Caki2 (cell line): ENCODE measurements around the gene ADAMTS2. TPM values are rescaled to one million over a fixed set of nuclear protein-coding genes. Genes with fewer than 3 reads are reported as not detected.

ENCODE experiments used
- DNase-seq: peaks from one replicate; pipeline ENCODE4 v3.0.0-alpha.2; 2015; ENCODE audit warnings: low read depth
- in situ Hi-C: cut with HindIII; loops from 2 replicates; pipeline ENCODE4 v1.10.0; 2016; ENCODE audit warnings: low sequenced_read_pairs, low pct_unique_long_range_greater_than_20kb, mixed read lengths
- total RNA-seq: library from RNA; depleted of rRNA; stranded (reverse); fragments of >200 nt; shearing (Covaris generic); gene quantifications from 2 replicates; pipeline ENCODE4 v1.2.3, GENCODE V29; 2014; ENCODE audit warnings: low replicate concordance

The ADAMTS2 gene
- total RNA-seq, 1 experiment from 2014 or later: 5.0 TPM

- in situ Hi-C loops: no loop called here
- no peak for DNase-seq
Measured at GRCh38 chr5:179127136-179128040, 217.9 kb downstream of the ADAMTS2 start.

GRCh38 chr5:179126506-179126991, 218.7 kb downstream of the ADAMTS2 start:
- in situ Hi-C loops: no loop called here
- no peak for DNase-seq

DNA sequence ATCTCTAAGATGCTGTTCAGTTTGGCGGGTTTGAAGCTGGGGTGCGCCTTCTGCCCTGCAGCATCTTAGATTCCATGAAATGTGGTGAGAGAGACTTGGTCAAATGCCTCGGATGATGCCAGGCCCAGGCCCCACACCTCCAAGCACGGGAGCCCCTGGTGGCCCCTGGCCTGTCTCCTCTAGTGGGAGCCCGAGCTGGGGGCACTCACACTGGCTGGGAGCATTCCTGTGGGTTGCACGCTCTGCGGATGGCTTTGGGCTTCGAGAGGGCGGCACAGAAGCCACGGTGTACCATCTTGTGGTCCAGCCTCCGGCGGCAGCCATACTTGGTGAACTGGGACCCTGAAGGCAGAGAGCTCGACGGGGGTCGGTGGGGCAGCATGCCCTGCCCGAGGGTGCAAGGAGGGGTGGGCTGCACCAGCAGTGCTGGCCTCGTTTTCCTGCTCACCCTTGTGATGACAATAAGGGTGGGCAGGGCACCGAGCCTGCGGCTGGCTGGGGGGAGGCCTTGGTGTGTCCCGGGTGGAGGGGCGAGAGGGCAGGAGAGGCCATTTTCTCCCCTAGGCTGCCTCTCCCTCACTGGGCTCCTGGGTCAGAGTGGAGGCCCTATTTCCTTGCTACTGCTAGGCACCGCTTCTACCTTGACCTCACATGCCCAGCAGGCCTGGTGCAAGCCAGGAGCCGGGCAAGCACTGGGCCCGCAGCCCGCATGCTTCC, 219.3 kb downstream of the ADAMTS2 start:
- in situ Hi-C loops: no loop called here
- no peak for DNase-seq

DNA sequence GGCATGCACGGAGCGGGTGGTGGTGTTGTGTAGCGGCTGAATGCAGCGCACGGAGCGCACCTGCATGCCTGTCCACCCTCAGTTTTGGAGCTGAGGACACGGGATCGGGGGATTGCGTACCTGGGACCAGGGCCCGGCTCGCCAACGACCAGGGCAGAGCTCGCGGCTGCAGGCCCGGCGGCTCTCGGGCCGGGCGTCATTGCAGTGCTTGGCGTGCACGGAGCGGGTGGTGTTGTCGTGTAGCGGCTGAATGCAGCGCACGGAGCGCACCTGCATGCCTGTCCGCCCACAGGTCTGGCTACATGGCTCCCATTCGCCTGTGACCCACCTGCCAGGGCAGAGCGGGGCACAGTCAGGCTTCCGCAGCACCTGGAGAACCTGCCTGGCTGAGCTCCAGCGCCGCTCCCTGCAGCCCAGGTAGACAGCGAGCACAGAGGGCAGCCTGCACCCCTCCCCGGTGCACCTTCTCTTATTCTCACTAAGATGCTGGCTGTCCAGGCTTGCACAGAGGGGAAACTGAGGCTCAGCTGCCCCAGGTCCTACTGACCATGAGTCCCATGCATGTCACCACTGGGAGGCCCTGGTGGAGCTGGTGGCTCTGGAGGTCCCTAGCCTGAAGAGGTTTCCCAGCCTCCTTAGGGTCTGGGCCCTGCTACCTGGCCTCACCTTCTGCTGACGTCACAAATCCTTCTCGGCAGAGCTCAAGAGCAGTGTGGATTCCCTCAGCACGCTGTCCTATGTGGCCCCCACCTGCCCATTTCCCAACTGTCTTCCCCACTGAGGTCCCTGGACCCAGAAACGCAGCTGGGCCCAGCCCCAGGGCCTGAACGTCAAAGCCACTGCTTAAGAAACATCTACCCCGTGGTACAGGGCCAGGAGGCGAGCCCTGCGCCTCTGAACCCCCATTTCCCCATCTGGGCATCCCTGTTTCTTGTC, 220.1 kb downstream of the ADAMTS2 start:
- in situ Hi-C loops: no loop called here
- DNase-seq: no peak

DNA sequence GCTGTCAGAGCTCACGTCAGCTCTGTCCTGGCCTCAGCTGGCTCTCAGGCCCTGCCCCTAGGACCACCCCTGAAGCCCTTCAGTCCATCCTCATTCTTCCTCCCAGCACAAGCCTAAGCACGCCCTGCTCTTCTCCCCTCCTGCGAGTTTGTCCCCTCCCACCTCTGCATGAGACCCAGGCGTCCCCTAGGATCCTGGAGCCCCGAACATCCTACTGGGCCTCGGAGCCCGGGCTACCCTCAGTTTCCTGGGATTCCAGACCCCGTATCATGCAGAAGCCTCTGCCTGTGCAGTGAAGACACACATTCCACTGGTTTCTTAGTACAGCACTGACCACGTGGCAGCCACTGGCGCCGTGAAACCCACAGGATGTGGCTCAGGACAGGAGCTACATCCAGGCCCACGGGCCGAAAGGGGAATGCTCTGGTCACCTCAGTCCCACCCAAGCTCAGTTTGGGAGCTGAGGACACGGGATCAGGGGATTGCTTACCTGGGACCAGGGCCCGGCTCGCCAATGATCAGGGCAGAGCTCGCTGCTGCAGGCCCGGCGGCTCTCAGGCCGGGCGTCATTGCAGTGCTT, 220.9 kb downstream of the ADAMTS2 start:
- in situ Hi-C loops: no loop called here
- DNase-seq: no peak

DNA sequence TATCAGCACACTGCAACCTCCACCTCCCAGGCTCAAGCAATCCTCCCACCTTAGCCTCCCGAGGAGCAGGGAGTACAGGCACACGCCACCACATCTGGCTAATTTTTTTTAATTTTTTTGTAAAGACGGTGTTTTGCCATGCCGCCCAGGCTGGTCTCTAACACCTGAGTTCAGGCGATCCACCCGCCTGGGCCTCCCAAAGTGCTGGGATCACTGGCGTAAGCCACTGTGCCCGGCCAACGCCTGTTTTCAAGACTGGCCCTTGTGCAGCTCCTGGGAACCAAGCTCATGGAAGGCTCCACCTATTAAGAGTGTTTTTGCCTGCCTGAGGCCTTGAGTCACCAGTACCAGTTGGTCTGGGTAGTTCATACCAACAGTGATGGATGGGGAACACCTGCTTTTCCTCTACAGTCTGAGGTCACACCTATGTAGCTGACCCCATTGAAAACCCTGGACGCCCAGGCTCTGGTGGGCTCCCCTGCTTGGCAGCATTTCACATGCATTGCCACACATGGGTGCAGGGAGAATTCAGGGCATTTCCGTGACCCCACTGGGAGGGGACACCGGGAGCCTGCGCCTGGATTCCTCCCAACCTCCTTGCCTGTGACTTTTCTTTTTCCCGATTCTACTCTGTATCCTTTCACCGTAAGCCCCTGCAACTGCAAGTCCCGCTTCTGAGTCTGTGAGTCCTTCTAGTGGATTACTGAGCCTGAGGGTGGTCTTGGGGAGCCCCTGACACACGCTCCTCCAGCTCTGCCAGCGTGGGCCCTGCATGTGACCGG, 221.6 kb downstream of the ADAMTS2 start:
- DNase-seq: no peak
- in situ Hi-C loops: no loop called here

DNA sequence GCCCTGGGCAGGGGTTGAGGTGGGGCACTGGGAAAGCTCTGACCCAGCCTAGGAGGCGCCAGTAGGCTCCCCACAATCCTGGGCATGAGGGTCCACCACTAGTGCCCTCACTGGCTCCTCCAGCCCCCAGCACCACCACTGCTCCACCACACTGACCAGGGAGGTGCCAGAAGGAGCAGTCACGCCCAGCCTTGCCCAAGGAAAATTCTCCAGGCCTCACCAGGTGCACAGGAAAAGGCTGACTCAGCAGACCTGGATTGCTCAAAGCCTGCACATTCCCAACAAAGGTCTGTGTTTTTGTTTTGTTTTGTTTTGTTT, 222.2 kb downstream of the ADAMTS2 start:
- in situ Hi-C loops: no loop called here
- no peak for DNase-seq

DNA sequence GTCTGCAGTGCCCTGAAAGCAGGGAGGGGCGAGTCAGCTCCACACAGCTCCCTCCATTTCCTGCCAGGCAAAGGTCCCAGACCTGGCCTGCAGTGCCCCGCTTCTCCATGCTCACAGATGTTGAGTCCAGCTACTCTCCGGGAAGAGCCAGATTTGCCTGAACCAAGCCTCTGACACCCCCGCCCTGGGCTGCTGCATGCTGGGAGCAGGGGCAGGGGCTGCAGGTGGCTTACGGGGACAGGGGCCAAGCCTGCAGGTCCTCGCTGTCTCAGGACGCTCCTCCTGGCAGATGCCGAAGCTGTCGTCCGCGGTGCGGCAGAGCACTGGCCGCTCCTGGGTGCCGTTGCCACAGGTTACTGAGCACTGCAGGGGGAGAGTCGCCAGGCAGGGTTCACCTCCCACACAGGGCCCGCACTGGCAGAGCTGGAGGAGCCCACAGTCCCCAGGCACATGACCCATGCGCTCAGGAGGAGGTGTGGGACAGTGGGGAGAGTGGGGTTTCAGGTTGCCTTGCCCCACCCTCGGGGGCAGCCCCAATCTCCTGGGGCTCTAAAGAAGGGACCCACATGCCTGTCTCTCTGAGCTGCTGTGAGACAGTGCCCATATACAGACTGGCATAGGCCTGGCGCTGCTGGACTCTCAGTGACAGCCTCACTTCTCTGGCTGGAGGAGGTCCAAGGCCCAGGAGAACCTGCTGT, 222.7 kb downstream of the ADAMTS2 start:
- in situ Hi-C loops: no loop called here
- no peak for DNase-seq

DNA sequence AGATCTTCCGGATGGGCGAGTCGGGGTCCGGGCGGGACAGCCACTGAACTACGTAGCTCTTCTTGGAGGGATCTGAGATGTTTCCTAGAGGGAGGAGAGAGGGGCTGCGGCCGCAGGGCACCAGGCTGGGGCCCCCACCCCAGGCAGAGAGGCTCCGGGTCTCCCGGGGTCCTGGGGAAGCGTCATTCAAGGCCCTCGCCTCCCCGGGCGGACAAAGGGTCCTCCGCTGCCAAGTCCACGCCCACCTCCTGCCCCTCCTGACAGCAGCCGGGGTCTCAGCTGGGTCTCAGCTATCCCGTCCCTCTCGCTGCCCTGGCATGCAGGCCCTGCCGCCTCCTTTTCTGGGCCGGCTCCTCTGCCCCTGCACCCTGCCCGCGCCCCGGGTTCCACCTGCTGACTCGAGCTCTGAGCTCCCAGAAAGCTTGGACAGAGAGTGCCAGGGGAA, 223.6 kb downstream of the ADAMTS2 start:
- DNase-seq: no peak
- in situ Hi-C loops: no loop called here

- in situ Hi-C loops: no loop called here
- no peak for DNase-seq
Measured at GRCh38 chr5:179120951-179121666, 224.2 kb downstream of the ADAMTS2 start.

DNA sequence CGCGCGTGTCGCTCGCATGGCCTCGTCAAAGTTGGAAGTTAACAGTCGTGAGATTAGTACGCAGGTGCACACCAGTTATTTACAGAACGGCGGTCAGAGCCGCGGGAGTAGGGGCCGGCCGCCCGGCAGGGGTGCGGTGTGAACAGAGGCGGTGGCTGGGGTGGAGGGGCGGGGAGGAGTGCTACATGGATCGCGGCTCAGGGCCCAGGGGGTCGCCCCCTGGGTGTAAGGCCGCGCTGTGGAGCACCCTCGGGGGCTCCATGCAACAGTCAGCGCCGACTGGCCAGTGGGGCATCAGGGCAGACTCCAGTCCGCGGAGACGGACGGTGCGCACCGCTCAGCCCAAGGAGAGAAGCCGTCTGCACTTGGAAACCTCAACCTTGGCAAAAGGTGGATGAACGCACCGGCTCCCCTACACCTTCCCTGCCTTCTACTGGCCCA, 224.8 kb downstream of the ADAMTS2 start:
- no peak for DNase-seq
- in situ Hi-C loops: no loop called here

- in situ Hi-C loops: no loop called here
- no peak for DNase-seq
Measured at GRCh38 chr5:179119415-179120170, 225.7 kb downstream of the ADAMTS2 start.

- in situ Hi-C loops: no loop called here
- no peak for DNase-seq
Measured at GRCh38 chr5:179118756-179119414, 226.4 kb downstream of the ADAMTS2 start.

DNA sequence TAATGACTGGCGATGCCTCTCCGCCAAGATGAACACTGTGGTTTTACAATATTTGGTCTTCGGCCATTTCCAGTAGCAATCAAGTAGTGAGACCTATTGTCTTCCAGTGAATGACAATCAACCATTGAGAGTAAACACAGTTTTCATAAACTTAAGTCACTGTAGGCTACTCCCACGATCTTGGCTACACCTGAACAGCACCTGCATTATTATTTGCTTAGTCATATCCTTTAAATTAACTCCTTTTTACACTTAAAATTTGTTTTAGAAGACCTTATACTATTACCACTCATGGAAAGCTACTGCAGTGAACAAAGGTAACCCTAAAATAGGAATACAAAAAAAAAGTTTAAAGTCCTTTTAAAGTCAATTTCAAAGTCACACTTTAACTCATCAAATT, 226.9 kb downstream of the ADAMTS2 start:
- no peak for DNase-seq
- in situ Hi-C loops: no loop called here

GRCh38 chr5:179115845-179116524, 229.3 kb downstream of the ADAMTS2 start:
- DNase-seq: no peak
- in situ Hi-C loops: no loop called here
